Type B pancreatic cell (in vitro differentiated cells): ENCODE measurements around the gene CRACR2A. TPM values are rescaled to one million over a fixed set of nuclear protein-coding genes. Genes with fewer than 3 reads are reported as not detected.

ENCODE experiments used
- DNase-seq: peaks from one replicate; pipeline ENCODE4 v3.0.0; 2021; ENCODE audit warnings: mixed read lengths; ENCODE audit not compliant: unreplicated experiment; ENCODE audit errors: extremely low spot score
- H3K27ac Mint-ChIP-seq: 2 replicates; pipeline ENCODE4 v1.8.0; 2021; ENCODE audit warnings: mild to moderate bottlenecking, mixed read lengths
- H3K27me3 Mint-ChIP-seq: 2 replicates; pipeline ENCODE4 v1.8.0; 2021; ENCODE audit warnings: mixed read lengths
- H3K36me3 Mint-ChIP-seq: 2 replicates; pipeline ENCODE4 v1.8.0; 2021; ENCODE audit warnings: mixed read lengths
- H3K4me1 Mint-ChIP-seq: one replicate; pipeline ENCODE4 v1.8.0; 2021; ENCODE audit warnings: mixed read lengths; ENCODE audit not compliant: unreplicated experiment
- H3K4me3 Mint-ChIP-seq: 2 replicates; pipeline ENCODE4 v1.8.0; 2021; ENCODE audit warnings: mild to moderate bottlenecking, mixed read lengths
- H3K9me3 Mint-ChIP-seq: 2 replicates; pipeline ENCODE4 v1.8.0; 2021; ENCODE audit warnings: mixed read lengths
- total RNA-seq: library from RNA; stranded (reverse); gene quantifications from 2 replicates; pipeline ENCODE4 v1.2.1, GENCODE V29; 2021; ENCODE audit warnings: low replicate concordance
- TF ChIP-seq, protein P1 (sequence below): fragments of 200-600 bp; sonication (generic); conservative IDR thresholded peaks from 2 replicates; pipeline ENCODE4 v1.5.0; 2021; ENCODE audit warnings: antibody characterized with exemption, mild to moderate bottlenecking

CRACR2A gene
- total RNA-seq, 1 donor from 2014 or later = 1.9 TPM

DNA sequence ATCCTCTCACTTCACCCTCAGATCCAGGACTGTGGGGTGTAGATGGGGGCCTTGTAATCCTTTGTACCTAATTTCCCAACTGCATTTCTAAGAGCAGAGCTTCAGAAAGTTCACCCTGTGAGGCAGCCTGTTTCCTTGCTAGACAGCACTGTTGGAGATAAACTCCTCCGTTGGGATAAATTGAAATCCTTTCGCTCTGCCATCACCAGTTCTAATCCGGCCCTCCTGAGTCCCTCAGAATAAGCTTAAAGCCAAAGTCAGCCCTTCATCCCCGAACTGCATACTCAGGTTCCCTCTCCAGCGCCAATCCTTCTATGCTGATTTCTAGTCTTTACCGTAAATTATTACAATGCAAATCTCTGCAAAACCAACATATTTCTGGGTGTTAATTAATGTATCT lies 147.2 kb downstream of the CRACR2A start:
- no peak for DNase-seq
- Mint-ChIP-seq H3K27me3 (peaks cover 63% of the 10 kb centered on the region), H3K36me3 (peaks cover 4% of the 10 kb centered on the region), H3K4me1 (peaks cover 22% of the 10 kb centered on the region), H3K27ac (no peak overlapping the region), H3K9me3 (peaks cover 7% of the 10 kb centered on the region), H3K4me3 (no peak overlapping the region)
- TF ChIP-seq, protein P1, sequence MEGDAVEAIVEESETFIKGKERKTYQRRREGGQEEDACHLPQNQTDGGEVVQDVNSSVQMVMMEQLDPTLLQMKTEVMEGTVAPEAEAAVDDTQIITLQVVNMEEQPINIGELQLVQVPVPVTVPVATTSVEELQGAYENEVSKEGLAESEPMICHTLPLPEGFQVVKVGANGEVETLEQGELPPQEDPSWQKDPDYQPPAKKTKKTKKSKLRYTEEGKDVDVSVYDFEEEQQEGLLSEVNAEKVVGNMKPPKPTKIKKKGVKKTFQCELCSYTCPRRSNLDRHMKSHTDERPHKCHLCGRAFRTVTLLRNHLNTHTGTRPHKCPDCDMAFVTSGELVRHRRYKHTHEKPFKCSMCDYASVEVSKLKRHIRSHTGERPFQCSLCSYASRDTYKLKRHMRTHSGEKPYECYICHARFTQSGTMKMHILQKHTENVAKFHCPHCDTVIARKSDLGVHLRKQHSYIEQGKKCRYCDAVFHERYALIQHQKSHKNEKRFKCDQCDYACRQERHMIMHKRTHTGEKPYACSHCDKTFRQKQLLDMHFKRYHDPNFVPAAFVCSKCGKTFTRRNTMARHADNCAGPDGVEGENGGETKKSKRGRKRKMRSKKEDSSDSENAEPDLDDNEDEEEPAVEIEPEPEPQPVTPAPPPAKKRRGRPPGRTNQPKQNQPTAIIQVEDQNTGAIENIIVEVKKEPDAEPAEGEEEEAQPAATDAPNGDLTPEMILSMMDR = no peak

DNA sequence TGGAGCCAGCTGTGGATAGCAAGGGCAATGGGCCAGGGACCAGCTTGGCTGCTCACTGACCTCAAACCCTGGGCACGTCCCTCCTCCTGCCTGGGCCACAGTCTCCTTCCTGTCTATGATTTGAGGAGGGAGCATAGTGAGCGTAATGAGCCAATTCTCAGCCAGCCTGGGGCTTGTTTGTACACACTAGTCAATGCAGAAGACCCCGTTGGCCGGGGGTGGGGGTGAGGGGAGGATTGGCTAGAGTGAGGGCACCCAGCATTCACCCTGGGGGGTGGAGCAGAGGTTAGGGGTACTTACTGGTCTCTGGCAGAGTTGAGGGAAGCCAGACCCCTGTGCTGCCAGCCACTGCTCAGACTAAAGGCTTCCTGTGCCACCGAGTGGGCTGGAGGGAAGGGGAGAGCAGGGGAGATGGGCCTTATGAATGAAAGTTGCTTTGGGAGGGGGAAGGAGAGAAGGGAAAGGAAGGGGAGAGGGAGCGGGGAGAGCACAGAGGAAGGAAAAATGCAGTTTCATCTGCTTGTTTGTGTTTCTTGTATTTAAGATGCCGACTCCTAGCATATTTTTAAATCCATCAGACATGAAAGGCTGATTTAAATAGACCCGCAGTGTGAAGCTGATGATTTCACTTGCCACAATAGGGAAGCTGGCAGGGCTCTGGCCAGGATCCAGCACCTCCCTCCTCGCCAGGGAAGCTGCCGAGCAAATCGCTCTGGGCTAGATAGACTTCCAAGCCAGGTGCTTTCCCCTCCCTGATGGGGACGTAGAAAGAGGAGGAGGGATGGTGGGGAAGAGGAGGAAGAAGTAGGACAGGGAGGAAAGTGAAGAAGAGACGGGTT lies 147.9 kb downstream of the CRACR2A start:
- Mint-ChIP-seq H3K4me3 (peak overlapping the region; percentile 23), H3K36me3 (peaks cover 4% of the 10 kb centered on the region), H3K9me3 (peaks cover 7% of the 10 kb centered on the region), H3K4me1 (peaks cover 22% of the 10 kb centered on the region), H3K27me3 (peaks cover 68% of the 10 kb centered on the region), H3K27ac (peak overlapping the region; percentile 46)
- TF ChIP-seq, protein P1 = no peak
- DNase-seq = no peak

DNA sequence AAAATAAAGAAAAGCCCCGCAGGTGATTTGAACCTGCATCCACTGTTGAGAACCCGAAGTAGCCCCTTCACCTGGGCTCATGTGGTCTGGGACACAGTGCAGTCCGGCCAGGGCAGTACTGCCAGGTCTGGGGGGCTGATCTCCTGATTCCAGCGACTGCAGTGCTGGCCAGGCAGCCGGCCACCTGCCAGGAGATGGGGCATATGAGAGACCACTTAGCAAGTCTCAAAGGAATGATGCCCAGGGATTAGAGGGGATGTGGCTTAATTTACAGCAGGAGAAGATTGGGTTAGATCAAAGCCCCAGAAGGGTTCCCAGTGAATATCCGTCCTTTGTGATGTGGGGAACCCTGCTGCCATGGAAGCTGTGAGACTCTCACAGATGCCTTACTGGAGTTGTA lies 148.6 kb downstream of the CRACR2A start:
- Mint-ChIP-seq H3K4me3 (no peak overlapping the region), H3K9me3 (peaks cover 5% of the 10 kb centered on the region), H3K4me1 (peaks cover 22% of the 10 kb centered on the region), H3K36me3 (peaks cover 4% of the 10 kb centered on the region), H3K27ac (no peak overlapping the region), H3K27me3 (peaks cover 67% of the 10 kb centered on the region)
- no peak for DNase-seq
- TF ChIP-seq, protein P1 = no peak

DNA sequence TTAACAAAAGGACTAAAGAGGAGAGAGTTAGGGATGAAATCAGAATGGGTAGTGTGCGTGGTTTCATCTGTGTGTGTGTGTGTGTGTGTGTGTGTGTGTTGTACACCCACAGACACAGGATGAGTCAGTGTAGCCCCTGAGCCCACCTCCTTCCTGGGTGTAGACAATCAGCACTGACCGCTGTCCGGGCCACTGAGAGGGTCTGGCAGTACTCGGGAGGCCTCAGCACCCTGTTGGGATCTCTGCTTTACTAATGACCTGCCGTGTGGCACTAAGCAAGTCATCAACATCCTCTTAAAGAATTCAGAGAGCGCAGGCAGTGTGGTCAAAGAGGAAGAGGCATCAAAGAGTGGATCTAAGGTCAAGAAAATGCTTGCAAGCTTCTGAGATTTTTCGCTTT lies 149.3 kb downstream of the CRACR2A start:
- Mint-ChIP-seq H3K27ac (no peak overlapping the region), H3K4me1 (peaks cover 26% of the 10 kb centered on the region), H3K9me3 (no peaks in the 10 kb centered on the region), H3K27me3 (peaks cover 68% of the 10 kb centered on the region), H3K36me3 (no peaks in the 10 kb centered on the region), H3K4me3 (no peak overlapping the region)
- no peak for DNase-seq
- TF ChIP-seq, protein P1 = no peak

DNA sequence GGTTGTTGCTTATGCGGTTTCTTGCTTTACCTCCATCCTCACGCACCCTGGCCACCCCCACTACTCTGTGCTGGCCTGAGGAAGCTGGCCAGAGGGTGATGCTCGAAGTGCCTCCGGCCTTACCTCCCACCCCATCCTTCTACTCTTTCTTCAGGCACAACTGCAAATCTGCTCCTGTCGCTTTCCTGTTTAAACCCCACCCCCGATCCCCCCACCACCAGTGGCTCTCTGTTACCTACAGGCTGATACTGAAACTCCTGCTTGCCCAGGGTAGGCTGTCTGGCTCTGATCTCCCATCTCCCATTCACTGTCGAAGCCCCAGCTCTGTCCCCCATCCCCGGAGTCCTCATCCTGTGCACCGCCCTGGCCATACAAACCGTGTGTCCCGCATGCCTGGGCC lies 150.4 kb downstream of the CRACR2A start:
- TF ChIP-seq, protein P1 = no peak
- H3K4me1 Mint-ChIP-seq = peaks cover 32% of the 10 kb centered on the region
- H3K27ac Mint-ChIP-seq = no peak overlapping the region

More for the DNA sequence above, 150.4 kb downstream of the CRACR2A start:
- no peaks in the 10 kb centered on the region for H3K9me3 Mint-ChIP-seq
- peaks cover 73% of the 10 kb centered on the region for H3K27me3 Mint-ChIP-seq
- no peak for DNase-seq
- H3K4me3 Mint-ChIP-seq = no peak overlapping the region
- H3K36me3 Mint-ChIP-seq = no peaks in the 10 kb centered on the region
